ENCODE data around the gene CSRNP3. TPM values are rescaled to one million over a fixed set of nuclear protein-coding genes. Genes with fewer than 3 reads are reported as not detected.

CSRNP3 gene
- total RNA-seq, 1 donor from 2014 or later = 1.9 TPM

- H3K9me3 ChIP-seq = no peaks in the 10 kb centered on the region
- TF ChIP-seq CTCF (IDR thresholded peaks at IDR 0.05) = no peak
- no peak overlapping the region for H3K27ac ChIP-seq
- no peaks in the 10 kb centered on the region for H3K36me3 ChIP-seq
- ATAC-seq (no peak), DNase-seq (no peak)
- no peaks in the 10 kb centered on the region for H3K27me3 ChIP-seq
- no peaks in the 10 kb centered on the region for H3K4me1 ChIP-seq
- intact Hi-C loops (cut with DNase I) = no loop called here
- H3K4me3 ChIP-seq = no peak overlapping the region
These were observed 140.2 kb downstream of the CSRNP3 start for GRCh38 chr2:165609672-165610071.

- H3K36me3 ChIP-seq = no peaks in the 10 kb centered on the region
- ATAC-seq = no peak
- H3K4me3 ChIP-seq = no peak overlapping the region
- H3K27ac ChIP-seq = no peak overlapping the region
- no peaks in the 10 kb centered on the region for H3K9me3 ChIP-seq
- no peak for TF ChIP-seq CTCF (IDR thresholded peaks at IDR 0.05)
- DNase-seq = no peak
- H3K27me3 ChIP-seq = no peaks in the 10 kb centered on the region
- intact Hi-C loops (cut with DNase I) = no loop called here
- no peaks in the 10 kb centered on the region for H3K4me1 ChIP-seq
These were observed 141.1 kb downstream of the CSRNP3 start for GRCh38 chr2:165610591-165611029.

GRCh38 chr2:165617741-165618481, 148.4 kb downstream of the CSRNP3 start:
- ATAC-seq = no peak
- no peak for TF ChIP-seq CTCF (IDR thresholded peaks at IDR 0.05)
- H3K27me3 ChIP-seq = no peaks in the 10 kb centered on the region
- intact Hi-C loops (cut with DNase I) = no loop called here
- H3K4me3 ChIP-seq = no peak overlapping the region
- no peak overlapping the region for H3K27ac ChIP-seq
- no peaks in the 10 kb centered on the region for H3K4me1 ChIP-seq
- DNase-seq = no peak
- no peaks in the 10 kb centered on the region for H3K36me3 ChIP-seq
- no peaks in the 10 kb centered on the region for H3K9me3 ChIP-seq

GRCh38 chr2:165618806-165619205, 149.3 kb downstream of the CSRNP3 start:
- Histone ChIP-seq H3K27me3 (no peaks in the 10 kb centered on the region), H3K4me1 (no peaks in the 10 kb centered on the region), H3K36me3 (no peaks in the 10 kb centered on the region), H3K4me3 (no peak overlapping the region), H3K27ac (no peak overlapping the region), H3K9me3 (no peaks in the 10 kb centered on the region)
- TF ChIP-seq CTCF (IDR thresholded peaks at IDR 0.05) = no peak
- no peak for ATAC-seq
- no peak for DNase-seq
- intact Hi-C loops (cut with DNase I) = no loop called here

- Histone ChIP-seq H3K36me3 (no peaks in the 10 kb centered on the region), H3K4me1 (no peaks in the 10 kb centered on the region), H3K27me3 (no peaks in the 10 kb centered on the region), H3K27ac (no peak overlapping the region), H3K4me3 (no peak overlapping the region), H3K9me3 (no peaks in the 10 kb centered on the region)
- TF ChIP-seq CTCF (IDR thresholded peaks at IDR 0.05) = no peak
- ATAC-seq = no peak
- no peak for DNase-seq
- intact Hi-C loops (cut with DNase I) = no loop called here
These were observed 151.6 kb downstream of the CSRNP3 start for GRCh38 chr2:165621086-165621560.
